Measurements from ENCODE around the gene SOAT2.
A peak's percentile ranks its signal among the peaks of the same experiment; 100 is the strongest.

SOAT2 gene, protein sequence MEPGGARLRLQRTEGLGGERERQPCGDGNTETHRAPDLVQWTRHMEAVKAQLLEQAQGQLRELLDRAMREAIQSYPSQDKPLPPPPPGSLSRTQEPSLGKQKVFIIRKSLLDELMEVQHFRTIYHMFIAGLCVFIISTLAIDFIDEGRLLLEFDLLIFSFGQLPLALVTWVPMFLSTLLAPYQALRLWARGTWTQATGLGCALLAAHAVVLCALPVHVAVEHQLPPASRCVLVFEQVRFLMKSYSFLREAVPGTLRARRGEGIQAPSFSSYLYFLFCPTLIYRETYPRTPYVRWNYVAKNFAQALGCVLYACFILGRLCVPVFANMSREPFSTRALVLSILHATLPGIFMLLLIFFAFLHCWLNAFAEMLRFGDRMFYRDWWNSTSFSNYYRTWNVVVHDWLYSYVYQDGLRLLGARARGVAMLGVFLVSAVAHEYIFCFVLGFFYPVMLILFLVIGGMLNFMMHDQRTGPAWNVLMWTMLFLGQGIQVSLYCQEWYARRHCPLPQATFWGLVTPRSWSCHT

GRCh38 chr12:53102883-53103807, at the start of gene SOAT2:
TSS of gene SOAT2 (plus strand) at chr12:53103486. CDS start at chr12:53103578, 92 bp downstream.
- no peak for DNase-seq

DNA sequence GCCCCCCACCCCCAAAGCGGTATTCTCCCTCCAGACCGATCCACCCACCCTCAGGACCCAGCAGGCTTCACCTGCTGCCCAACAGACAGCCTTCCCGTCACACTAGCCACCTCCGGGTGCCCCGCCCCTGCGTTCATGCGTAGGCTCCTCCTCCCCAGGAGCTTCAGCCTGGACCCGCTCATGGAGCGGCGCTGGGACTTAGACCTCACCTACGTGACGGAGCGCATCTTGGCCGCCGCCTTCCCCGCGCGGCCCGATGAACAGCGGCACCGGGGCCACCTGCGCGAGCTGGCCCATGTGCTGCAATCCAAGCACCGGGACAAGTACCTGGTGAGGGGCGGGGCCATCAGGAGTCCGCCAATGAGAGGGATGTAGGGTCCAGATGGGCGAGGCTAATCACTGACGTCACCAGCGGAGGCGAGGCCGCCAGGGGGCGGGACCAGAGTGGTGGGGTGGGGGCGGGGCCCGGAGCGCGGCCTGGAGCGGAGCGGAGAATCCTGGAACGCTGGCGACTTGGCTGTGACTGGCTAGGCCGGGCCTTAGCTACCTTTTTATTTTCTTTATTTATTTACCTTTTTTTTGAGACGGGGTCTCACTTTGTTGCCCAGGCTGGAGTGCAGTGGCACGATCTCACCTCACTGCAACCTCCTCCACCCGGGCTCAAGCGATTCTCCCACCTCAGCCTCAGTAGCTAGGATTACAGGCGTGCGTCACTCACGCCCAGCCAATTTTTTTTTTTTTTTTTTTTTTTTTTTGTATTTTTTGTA, 49.0 kb upstream of the SOAT2 start:
- peak; percentile 85 for DNase-seq

- DNase-seq = no peak
Measured at GRCh38 chr12:53055471-53056266, 47.6 kb upstream of the SOAT2 start.

- no peak for DNase-seq
Measured at GRCh38 chr12:53056296-53056695, 47.0 kb upstream of the SOAT2 start.

- DNase-seq = no peak
Measured at GRCh38 chr12:53056901-53057300, 46.4 kb upstream of the SOAT2 start.

- DNase-seq = no peak
Measured at GRCh38 chr12:53057816-53058500, 45.3 kb upstream of the SOAT2 start.

GRCh38 chr12:53058674-53059433, 44.4 kb upstream of the SOAT2 start:
- no peak for DNase-seq

GRCh38 chr12:53059434-53060063, 43.7 kb upstream of the SOAT2 start:
- no peak for DNase-seq

GRCh38 chr12:53060064-53060720, 43.1 kb upstream of the SOAT2 start:
- DNase-seq = no peak

GRCh38 chr12:53060721-53061276, 42.5 kb upstream of the SOAT2 start:
- no peak for DNase-seq

GRCh38 chr12:53061404-53062010, 41.8 kb upstream of the SOAT2 start:
- peak; percentile 58 for DNase-seq

GRCh38 chr12:53062011-53062961, 41.0 kb upstream of the SOAT2 start:
- DNase-seq = no peak

DNA sequence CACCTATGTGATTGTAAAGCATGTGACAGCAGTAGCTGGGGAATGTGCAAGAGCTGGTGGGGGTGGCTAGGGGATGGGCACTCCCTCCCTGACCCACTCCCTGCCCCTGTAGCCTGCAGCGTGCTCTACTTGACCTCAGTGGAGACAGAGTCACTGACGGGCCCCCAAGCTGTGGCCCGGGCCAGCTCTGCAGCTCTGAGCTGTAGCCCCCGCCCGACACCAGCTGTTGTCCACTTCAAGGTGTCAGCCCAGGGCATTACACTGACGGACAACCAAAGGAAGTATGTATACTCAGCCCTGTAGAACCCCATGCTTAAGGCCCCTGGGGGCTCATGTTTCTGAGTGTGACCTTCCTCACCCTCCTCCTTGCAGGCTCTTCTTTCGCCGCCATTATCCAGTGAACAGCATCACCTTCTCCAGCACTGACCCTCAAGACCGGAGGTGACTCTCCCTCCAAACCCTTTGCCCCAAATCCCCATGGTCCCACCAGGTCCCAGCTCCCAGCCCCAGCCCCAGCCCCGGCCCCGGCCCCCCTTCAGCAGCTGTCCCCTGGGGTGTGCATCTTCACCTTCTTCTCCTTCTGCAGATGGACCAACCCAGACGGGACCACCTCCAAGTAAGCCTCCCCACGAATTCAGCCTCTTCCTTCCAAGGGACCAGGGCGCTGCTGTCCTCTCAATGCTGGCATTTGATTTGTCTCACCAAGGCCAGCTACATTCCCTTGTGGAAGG, 40.1 kb upstream of the SOAT2 start:
- DNase-seq = no peak

DNA sequence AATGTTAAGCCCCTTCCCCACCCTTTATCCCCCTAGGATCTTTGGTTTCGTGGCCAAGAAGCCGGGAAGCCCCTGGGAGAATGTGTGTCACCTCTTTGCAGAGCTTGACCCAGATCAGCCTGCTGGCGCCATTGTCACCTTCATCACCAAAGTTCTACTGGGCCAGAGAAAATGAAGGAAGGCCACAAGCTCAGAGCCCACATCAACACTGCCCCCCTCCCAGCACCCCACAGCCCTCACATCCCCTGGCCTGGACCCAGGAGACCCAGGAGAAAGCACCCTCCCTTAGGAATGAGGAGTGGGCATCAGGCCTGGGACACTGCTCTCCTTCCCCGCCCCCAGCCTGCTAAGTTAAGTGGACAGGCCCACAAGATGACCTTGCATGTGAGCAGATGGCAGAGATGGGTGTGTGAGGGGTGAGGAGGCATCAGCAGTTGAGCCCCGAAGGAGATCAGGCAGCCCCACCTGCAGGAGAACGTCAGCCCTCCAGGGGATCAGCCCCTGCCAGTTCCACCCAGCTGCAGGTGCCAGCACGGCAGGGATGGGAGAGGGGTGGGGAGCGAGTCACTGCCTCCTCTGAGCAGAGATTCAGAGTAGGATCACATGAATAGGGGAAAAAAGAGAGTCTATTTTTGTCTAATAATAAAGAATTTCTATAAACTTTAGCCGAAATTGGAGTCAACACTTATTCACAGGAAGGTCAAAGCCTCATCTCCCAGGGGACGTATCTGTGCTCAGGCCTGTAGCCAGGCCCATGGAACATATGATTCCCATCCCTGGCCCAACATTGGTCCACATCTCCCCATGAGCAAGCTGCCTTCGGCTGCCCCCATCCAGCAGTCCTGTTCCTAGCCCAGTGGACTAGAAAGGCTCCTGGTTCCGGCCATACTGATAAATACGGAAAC, 39.3 kb upstream of the SOAT2 start:
- DNase-seq = no peak

DNA sequence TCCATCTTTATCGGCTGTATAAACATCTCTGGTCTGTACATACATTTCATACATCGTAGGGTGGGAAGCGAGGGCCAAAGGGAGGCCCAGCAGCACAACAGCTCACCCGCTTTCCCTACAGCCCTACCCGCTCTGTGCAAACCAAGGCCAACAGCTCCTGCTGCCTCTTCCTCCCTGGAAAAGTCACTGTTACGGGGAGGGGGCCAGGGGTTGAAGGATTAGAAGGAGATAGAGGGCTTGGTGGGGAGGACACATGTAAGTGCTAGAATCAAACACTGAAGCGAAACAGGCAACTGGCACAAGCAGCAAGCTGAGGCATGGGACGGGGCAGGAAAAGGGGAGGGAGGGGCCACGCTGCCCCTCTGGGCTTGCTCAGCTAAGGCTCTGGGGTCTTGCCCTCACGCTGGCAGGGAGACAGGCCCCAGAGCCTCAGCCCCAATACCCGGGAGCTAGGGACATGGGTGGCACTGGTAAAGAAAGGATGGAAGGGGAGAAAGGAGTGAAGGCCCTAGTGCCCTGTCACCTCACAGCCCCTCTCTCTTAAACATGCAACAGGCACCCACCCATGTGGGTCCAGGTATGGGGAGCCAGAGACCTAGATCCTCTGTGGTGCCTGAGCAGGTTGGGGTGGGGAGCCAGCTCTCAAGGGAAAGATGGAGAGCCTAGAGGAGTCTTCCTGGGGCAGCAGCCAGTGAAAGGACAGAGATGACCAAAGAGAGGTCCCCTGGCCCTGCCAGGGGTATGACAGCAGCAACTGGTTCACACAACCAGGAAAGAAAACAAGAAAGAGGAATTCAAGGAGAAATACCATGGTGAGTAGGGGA, 38.5 kb upstream of the SOAT2 start:
- no peak for DNase-seq

Data from NCI-H748 treated with DMSO at 0.1 percent for 48 hours (cell line).